B cell (primary cell): Measurements from ENCODE around the gene MINDY2.

ENCODE experiments used
- CTCF ChIP-seq: fragments of 200-600 bp; IDR thresholded peaks from one replicate; pipeline ENCODE4 v1.8.0; 2022; ENCODE audit warnings: antibody characterized with exemption, mild to moderate bottlenecking
- EZH2 ChIP-seq: IDR thresholded peaks from 2 replicates; pipeline ENCODE4 v1.6.1; 2012; ENCODE audit warnings: borderline replicate concordance, low read depth, mild to moderate bottlenecking, moderate library complexity, low read length; ENCODE audit not compliant: insufficient read depth, poor library complexity, severe bottlenecking

DNA sequence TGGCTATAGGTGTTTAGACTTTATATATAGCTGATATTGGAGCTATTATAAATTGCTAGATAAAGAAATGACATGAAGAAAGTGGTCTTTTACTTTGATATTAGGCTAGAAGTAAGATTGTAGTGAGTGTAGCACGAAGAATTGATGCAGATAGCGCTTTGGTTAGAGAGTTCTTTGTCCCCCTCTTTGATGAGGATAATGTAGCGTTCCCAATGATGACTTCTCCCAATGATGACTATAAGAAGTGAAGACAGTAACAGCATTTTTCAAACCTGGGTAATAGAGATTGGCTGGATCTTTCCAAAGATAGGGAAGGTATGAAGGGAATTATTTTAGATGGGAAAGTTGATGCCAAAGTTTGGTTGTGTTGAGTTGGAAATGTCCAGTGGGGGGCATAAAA lies 4.3 kb downstream of the MINDY2 start:
- TF ChIP-seq EZH2 (no peak), CTCF (no peak)
